Activated naive CD4-positive, alpha-beta T cell treated with anti-CD3 and anti-CD28 coated beads for 36 hours (primary cell): ENCODE measurements around the gene RABGEF1. TPM values are rescaled to one million over a fixed set of nuclear protein-coding genes. Genes with fewer than 3 reads are reported as not detected.
"Not testable (repeated sequence)": the region's sequence is repeated elsewhere in the genome, so short reads cannot be mapped to it uniquely, and the experiment has no call there.

ENCODE experiments used
- CTCF ChIA-PET: fragments of 350-600 bp; sonication (Branson Sonifier 250); formaldehyde crosslinking; loops from one replicate; lab custom pipeline; 2021; ENCODE audit warnings: antibody characterized with exemption; lab: Charles Lee
- DNase-seq: peaks from one replicate; pipeline ENCODE4 v3.0.0-alpha.2; 2020
- H3K27ac Mint-ChIP-seq: one replicate; pipeline ENCODE4 v1.8.0; 2021; ENCODE audit warnings: mild to moderate bottlenecking, mixed read lengths
- H3K27me3 Mint-ChIP-seq: one replicate; pipeline ENCODE4 v1.8.0; 2021; ENCODE audit warnings: low read depth, mixed read lengths
- H3K36me3 Mint-ChIP-seq: one replicate; pipeline ENCODE4 v1.8.0; 2021; ENCODE audit warnings: low read depth, mixed read lengths
- H3K4me1 Mint-ChIP-seq: one replicate; pipeline ENCODE4 v1.8.0; 2021; ENCODE audit warnings: low read depth, mixed read lengths
- H3K4me3 Mint-ChIP-seq: one replicate; pipeline ENCODE4 v1.8.0; 2021; ENCODE audit warnings: mild to moderate bottlenecking, moderate library complexity, mixed read lengths
- H3K9me3 Mint-ChIP-seq: one replicate; pipeline ENCODE4 v1.8.0; 2021; ENCODE audit warnings: mixed read lengths
- intact Hi-C: fragments of 100-400 bp; cut with micrococcal nuclease; formaldehyde crosslinking; loops from one replicate; pipeline ENCODE4 v1.15.1; 2023
- total RNA-seq, 2 experiments: library from RNA; stranded (reverse); gene quantifications; one replicate each; pipeline ENCODE4 v1.2.3, GENCODE V29; 2021

Gene RABGEF1
- total RNA-seq, 2 experiments from 2014 or later = 10.7 to 10.8 TPM

DNA sequence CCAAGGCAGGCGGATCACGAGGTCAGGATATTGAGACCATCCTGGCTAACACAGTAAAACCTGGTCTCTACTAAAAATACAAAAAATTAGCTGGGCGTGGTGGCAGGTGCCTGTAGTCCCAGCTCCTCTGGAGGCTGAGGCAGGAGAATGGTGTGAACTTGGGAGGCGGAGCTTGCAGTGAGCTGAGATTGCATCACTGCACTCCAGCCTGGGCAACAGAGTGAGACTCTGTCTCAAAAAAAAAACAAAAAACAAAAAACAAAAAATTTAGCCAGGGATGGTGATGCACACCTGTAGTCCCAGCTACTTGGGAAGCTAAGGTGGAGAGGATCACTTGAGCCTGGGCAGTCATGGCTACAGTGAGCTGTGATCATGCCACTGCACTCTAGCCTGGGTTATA is 14.5 kb downstream of the RABGEF1 start:
- H3K9me3 Mint-ChIP-seq, H3K27ac Mint-ChIP-seq, DNase-seq, H3K36me3 Mint-ChIP-seq, H3K4me3 Mint-ChIP-seq, H3K27me3 Mint-ChIP-seq, intact Hi-C loops: not testable (repeated sequence)
- CTCF ChIA-PET = interaction anchor here (0.6 to 1.0 kb wide), 3 partner anchors 54 to 915 kb away, joined by 3 read pairs; no protein-coding TSS in a partner anchor
- peaks cover 48% of the 10 kb centered on the region for H3K4me1 Mint-ChIP-seq

DNA sequence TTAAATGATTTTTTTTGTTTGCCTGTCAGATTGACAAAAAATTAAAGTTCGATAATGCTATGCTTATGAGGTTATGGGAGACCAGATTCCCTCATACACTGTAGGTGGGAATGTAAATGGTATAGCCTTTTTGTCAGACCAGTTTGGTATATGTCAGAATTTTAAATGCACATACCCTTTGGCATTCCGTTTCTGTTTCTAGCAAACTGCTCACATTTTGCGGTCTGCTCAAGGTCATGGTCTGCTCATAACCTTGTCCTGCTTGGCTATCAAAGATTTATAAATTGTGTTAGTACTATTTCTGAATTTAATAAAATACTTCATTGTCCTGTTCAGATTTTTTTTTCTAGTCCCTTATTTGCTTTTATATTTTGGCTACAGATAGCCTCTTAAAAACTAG is 15.7 kb downstream of the RABGEF1 start:
- H3K4me1 Mint-ChIP-seq = peaks cover 45% of the 10 kb centered on the region
- H3K27ac Mint-ChIP-seq, H3K9me3 Mint-ChIP-seq, H3K27me3 Mint-ChIP-seq, DNase-seq, H3K36me3 Mint-ChIP-seq, H3K4me3 Mint-ChIP-seq, intact Hi-C loops, CTCF ChIA-PET: not testable (repeated sequence)

DNA sequence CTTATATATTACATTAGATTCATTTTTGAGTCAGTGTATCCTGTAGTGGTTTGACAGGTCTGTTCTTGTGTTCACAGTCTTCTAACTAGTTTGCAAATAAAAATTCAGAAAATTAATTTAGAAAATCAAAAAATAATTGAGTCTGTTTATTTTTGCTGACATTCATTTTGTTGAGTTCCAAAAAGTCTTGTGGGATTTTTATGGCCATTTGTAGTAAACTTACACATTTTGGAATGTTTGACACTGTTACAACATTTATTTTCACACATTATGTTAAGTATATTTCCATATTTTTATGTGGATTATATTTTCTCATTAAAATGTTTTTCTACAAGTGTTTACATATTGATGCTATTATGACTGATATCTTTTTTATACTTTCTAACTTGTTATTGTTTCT is 16.4 kb downstream of the RABGEF1 start:
- DNase-seq = no peak
- H3K36me3 Mint-ChIP-seq = no peaks in the 10 kb centered on the region
- intact Hi-C loops = no loop called here
- H3K27ac Mint-ChIP-seq = no peak overlapping the region
- H3K27me3 Mint-ChIP-seq = no peaks in the 10 kb centered on the region
- H3K4me3 Mint-ChIP-seq = no peak overlapping the region
- CTCF ChIA-PET = no interaction called here
- peaks cover 40% of the 10 kb centered on the region for H3K4me1 Mint-ChIP-seq
- H3K9me3 Mint-ChIP-seq = no peaks in the 10 kb centered on the region

DNA sequence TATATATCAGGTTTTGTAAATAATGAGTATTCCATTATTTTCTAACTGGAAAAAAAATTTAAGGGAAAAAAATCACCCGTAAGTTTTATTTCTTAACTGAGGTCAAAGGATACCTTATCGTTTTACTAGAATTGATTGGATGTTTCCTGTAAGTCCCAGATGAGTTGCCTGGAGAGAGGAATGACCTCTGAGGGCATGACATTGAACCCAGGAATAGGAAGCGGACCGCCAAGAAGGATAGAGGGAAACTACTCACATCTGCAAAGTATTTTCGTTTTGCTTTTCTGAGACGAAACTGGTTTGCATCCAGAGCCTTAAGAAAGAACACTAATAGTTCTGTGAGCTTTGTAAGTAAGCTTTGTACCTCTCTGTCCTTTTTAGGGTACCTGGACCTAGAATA is 17.4 kb downstream of the RABGEF1 start:
- intact Hi-C loops = no loop called here
- H3K4me3 Mint-ChIP-seq = no peak overlapping the region
- CTCF ChIA-PET = no interaction called here
- no peaks in the 10 kb centered on the region for H3K9me3 Mint-ChIP-seq
- no peak for DNase-seq
- H3K36me3 Mint-ChIP-seq = no peaks in the 10 kb centered on the region
- H3K27ac Mint-ChIP-seq = no peak overlapping the region
- no peaks in the 10 kb centered on the region for H3K27me3 Mint-ChIP-seq
- peaks cover 35% of the 10 kb centered on the region for H3K4me1 Mint-ChIP-seq

DNA sequence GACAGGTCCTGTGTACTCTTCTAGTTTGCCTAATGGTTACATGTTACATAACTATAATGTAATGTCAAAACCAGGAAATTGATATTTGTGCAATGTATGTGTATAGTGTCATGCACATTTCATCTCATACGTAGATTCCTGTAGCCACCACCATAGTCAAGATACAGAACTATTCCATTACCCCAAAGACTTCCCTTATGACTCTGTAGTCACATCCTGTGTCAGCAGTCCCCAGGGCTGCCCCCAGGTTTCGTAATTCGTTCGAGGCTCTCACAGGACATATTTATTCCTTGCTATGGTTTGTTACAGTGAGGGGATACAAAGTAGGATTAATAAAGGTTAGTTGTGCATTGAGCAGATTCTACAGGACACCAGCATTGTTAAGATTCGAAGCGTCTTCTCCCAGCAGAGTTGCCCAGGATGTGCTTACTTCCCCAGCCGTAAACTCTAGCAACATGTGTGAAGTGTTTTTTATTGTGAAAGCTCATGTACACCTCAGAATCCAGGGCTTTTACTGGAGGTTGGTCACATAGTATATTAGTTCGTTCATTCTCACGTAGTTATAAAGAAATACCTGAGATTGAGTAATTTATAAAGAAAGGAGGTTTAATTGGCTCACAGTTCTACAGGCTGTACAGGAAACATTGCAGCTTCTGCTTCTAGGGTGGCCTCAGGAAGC is 18.6 kb downstream of the RABGEF1 start:
- peak overlapping the region; percentile 47 for H3K27ac Mint-ChIP-seq
- H3K36me3 Mint-ChIP-seq = peaks cover 8% of the 10 kb centered on the region
- H3K9me3 Mint-ChIP-seq = peaks cover 8% of the 10 kb centered on the region
- H3K27me3 Mint-ChIP-seq = no peaks in the 10 kb centered on the region
- intact Hi-C loops = no loop called here
- CTCF ChIA-PET = no interaction called here
- H3K4me1 Mint-ChIP-seq = peaks cover 38% of the 10 kb centered on the region
- H3K4me3 Mint-ChIP-seq = no peak overlapping the region
- peak; percentile 54 for DNase-seq

DNA sequence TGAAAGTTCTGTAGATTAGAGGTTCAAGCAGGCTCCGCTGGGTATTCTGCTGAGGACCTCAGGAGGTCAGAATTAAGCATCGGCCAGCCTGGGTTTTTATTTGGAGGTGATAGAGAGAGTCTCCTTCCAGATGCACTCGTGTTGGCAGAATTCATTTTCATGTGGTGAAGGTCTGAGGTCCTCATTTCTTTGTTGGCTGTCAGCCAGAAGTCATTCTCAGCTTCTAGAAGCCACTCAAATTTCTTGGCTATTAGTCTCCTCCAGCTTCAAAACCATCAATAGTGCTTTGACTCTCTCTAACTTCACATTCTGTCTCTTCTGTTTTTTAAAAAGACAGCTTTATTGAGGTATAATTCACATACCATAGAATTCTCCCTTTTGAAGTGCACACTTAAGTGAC is 22.6 kb downstream of the RABGEF1 start:
- H3K27me3 Mint-ChIP-seq, H3K4me3 Mint-ChIP-seq, DNase-seq, H3K36me3 Mint-ChIP-seq, CTCF ChIA-PET, H3K9me3 Mint-ChIP-seq, H3K27ac Mint-ChIP-seq, intact Hi-C loops: not testable (repeated sequence)
- peaks cover 39% of the 10 kb centered on the region for H3K4me1 Mint-ChIP-seq

DNA sequence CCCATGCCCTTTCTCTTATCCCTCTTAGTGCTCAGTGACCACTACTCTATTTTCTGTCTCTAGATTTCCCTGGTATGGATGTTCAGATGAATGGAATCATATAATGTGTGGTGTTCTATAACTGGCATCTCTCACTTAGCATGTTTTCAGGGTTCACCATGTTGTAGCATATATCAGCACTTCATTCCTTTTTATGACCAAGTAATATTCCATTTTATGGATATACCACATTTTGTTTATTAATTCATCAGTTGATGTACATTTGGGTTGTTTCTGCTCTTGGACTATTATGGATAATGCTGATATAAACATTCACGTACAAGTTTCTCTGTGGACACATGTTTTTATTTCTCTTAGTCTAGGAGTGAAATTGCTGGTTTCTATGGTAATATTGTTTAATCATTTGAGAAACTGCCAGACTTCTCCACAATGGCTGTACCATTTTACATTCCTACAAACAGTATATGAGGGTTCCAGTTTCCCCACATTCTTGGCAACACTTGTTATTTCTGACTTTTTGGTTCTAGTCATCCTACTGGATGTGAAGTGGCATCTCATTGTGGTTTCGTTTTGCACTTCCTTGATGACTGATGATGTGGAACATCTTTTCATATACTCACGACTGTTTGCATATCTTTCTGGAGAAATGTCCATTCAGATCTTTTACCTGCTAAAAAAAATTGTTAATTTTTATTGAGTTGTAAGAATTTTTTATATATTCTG is 23.3 kb downstream of the RABGEF1 start:
- H3K27me3 Mint-ChIP-seq, H3K27ac Mint-ChIP-seq, intact Hi-C loops, H3K4me3 Mint-ChIP-seq, H3K9me3 Mint-ChIP-seq, H3K36me3 Mint-ChIP-seq, CTCF ChIA-PET, DNase-seq: not testable (repeated sequence)
- H3K4me1 Mint-ChIP-seq = peaks cover 38% of the 10 kb centered on the region

DNA sequence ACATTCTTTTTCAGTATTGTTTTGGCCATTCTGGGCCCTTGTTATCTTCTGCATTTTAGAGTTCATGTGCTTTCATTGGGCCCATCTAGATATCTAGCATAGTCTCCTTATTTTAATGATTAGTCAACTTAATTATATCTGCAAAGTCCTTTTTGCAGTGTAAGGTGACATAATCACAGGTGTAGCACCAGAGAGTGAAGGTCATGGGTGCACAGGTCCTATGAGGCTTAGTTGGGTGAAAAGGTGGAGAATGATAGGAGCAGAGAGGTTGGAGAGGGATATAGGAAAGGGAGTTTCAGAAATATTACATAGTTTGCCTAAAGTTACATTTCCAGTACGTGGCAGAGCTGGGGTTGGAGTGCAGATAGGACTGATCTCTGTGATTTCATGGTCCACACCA is 24.4 kb downstream of the RABGEF1 start:
- H3K27ac Mint-ChIP-seq, H3K36me3 Mint-ChIP-seq, CTCF ChIA-PET: not testable (repeated sequence)

DNA sequence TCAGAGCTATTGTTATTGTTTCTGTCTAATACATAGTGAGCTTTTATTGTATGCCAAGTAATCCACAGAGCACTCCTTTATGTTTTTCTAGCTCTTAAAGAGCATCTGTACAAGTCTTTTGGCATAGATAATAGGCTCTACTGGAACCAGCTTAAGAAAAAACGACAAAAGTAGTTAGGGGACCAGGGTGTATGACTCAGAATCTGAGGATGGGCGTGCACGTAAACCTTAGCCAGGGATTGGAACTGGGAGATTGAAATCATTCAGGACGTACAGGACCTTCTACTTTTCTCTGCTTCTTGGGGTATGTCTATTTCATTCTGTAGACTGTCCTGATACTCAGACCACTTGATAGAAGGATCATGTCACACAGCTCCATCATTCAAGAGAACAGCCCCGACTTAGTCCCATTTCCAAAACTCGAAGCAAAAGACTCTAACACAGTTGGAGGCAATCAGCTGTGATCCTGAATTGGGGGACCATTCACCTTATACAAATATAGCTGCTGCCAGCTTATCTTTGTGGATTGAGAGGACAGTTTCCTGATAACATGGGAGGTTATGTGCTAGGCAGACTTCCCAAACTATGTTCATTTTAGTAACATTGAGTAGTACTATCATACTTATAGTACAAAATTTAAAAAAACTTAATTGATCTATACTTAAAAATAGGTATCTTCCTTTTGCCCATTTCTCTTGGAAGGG is 24.9 kb downstream of the RABGEF1 start:
- H3K9me3 Mint-ChIP-seq, H3K36me3 Mint-ChIP-seq, intact Hi-C loops, DNase-seq, H3K27ac Mint-ChIP-seq, H3K4me3 Mint-ChIP-seq, CTCF ChIA-PET, H3K27me3 Mint-ChIP-seq: not testable (repeated sequence)
- H3K4me1 Mint-ChIP-seq = peaks cover 41% of the 10 kb centered on the region

More for the DNA sequence above, 24.4 kb downstream of the RABGEF1 start:
- H3K27me3 Mint-ChIP-seq, intact Hi-C loops, H3K4me3 Mint-ChIP-seq, H3K9me3 Mint-ChIP-seq, DNase-seq: not testable (repeated sequence)
- H3K4me1 Mint-ChIP-seq = peaks cover 38% of the 10 kb centered on the region

DNA sequence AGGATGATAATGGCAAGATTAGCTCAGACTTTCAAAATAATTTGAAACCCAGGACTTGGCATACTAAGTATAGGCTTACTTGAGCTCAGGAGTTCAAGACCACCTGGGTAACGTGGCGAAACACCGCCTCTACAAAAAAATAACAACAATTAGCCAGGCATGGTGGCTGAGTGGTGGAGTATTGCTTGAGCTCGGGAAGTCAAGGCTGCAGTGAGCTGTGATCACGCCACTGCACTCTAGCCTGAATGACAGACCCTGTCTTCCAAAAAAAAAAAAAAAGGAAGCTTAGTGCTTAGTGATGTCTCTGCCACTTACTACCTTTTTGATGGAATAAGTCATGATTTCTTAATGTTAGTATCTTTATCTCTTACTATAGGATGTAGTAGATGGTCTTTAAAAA is 25.5 kb downstream of the RABGEF1 start:
- H3K36me3 Mint-ChIP-seq = peaks cover 8% of the 10 kb centered on the region
- peaks cover 8% of the 10 kb centered on the region for H3K9me3 Mint-ChIP-seq
- no peaks in the 10 kb centered on the region for H3K27me3 Mint-ChIP-seq
- no peak for DNase-seq
- intact Hi-C loops = no loop called here
- H3K4me3 Mint-ChIP-seq = no peak overlapping the region
- CTCF ChIA-PET = interaction anchor here (0.6 kb wide), 1 partner anchor 735 kb away, joined by 3 read pairs; no protein-coding TSS in a partner anchor
- H3K4me1 Mint-ChIP-seq = peaks cover 41% of the 10 kb centered on the region
- no peak overlapping the region for H3K27ac Mint-ChIP-seq

DNA sequence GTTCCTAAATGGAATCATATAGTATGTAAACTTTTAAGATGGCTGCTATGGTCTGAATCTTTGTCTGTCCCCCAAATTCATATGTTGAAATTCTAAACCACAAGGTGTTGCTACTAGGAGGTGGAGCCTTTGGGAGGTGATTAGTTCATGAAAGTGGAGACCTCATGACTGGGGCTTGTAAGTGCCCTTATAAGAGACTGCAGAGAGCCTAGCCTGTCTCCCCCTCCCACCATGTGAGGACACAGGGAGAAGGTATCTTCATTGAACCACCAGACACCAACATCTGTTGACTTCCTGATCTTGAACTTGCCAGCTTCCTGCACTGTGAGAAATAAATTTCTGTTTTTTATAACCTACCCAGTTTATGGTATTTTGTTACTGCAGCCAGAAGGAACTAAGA is 27.0 kb downstream of the RABGEF1 start:
- H3K4me1 Mint-ChIP-seq = peaks cover 41% of the 10 kb centered on the region
- H3K27ac Mint-ChIP-seq, H3K9me3 Mint-ChIP-seq, CTCF ChIA-PET, DNase-seq, intact Hi-C loops, H3K4me3 Mint-ChIP-seq, H3K27me3 Mint-ChIP-seq: not testable (repeated sequence)
- H3K36me3 Mint-ChIP-seq = peaks cover 13% of the 10 kb centered on the region

DNA sequence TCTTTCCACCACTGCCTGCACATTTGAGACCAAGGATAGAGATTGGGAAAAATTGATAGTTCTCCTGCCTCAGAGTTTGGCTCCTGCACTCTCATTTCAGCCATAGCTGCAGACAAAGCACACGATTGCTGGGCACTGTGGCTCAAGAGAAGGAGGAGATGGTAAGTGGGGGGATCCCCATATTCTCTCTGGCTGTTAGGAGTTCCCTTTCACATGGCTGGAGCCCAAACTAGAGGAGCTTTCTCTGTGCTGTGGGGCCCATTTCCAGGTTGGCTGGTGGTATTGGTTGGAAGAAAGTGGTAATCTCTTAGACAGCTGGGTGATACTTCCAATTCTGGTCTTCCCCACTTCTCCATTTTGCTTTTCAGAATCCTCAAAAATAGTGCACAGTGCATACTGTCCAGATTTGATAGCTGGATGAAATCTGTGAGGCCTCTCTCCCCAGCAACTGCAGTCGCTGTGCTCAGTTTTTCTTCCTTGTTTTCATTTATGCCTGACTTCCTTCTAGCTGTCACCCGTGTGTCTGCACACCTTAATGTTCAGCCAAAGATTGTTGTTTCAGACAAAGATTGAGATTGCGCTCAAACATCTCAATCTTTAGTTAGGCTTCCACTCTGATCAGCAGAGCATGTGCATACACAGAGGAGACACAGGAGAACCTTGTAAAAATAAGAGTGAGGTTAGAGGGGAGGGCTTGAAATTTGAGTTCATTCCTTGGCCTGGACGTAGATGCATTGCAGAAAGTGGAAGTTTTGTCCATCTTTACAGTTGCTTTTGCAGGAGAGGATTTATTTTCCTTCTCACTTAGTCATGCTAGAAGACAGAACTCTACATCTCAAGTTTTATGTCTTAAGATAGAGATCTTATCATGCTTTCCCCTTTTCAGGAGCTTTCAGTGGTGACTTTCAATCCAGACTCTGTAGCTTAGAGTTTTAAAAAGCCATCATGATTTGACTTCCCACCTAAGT is 28.6 kb downstream of the RABGEF1 start:
- H3K36me3 Mint-ChIP-seq = peaks cover 6% of the 10 kb centered on the region
- CTCF ChIA-PET = interaction anchor here (1.0 kb wide), 1 partner anchor 17 kb away, joined by 3 read pairs; no protein-coding TSS in a partner anchor
- intact Hi-C loops = no loop called here

More for the DNA sequence above, 28.6 kb downstream of the RABGEF1 start:
- Mint-ChIP-seq H3K4me3 (no peak overlapping the region), H3K27ac (no peak overlapping the region), H3K27me3 (no peaks in the 10 kb centered on the region), H3K4me1 (peaks cover 37% of the 10 kb centered on the region), H3K9me3 (no peaks in the 10 kb centered on the region)
- DNase-seq = no peak
